RWPE1 (cell line): ENCODE data around the gene GALNT9.

Experiments used
- CTCF ChIA-PET: fragments of 350-600 bp; sonication (Branson Sonifier 250); formaldehyde crosslinking; extraction: SDS; loops from one replicate; lab custom pipeline; 2021; lab: Yijun Ruan, JAX
- POLR2A ChIA-PET: fragments of 400-600 bp; formaldehyde crosslinking; extraction: SDS; loops from one replicate; lab custom pipeline; 2020; ENCODE audit warnings: antibody characterized with exemption; ENCODE audit not compliant: low non-redundant PET; lab: Yijun Ruan, JAX
- DNase-seq: peaks from one replicate; pipeline ENCODE4 v3.0.0; 2012; ENCODE audit warnings: low spot score
- H3K27ac ChIP-seq: fragments of 450-650 bp; 2 replicates; pipeline ENCODE4 v1.5.1; 2017
- CTCF ChIP-seq: fragments of 450-650 bp; conservative IDR thresholded peaks from 2 replicates; pipeline ENCODE4 v1.5.1; 2017; ENCODE audit warnings: low read depth, mild to moderate bottlenecking

The GALNT9 gene

GRCh38 chr12:132239392-132239791, 90.0 kb downstream of the GALNT9 start:
- POLR2A ChIA-PET: no interaction called here
- H3K27ac ChIP-seq: no peak overlapping the region
- no peak for TF ChIP-seq CTCF
- CTCF ChIA-PET: no interaction called here
- DNase-seq: no peak

GRCh38 chr12:132238884-132239283, 90.5 kb downstream of the GALNT9 start:
- TF ChIP-seq CTCF: no peak
- CTCF ChIA-PET: no interaction called here
- POLR2A ChIA-PET: no interaction called here
- DNase-seq: no peak
- no peak overlapping the region for H3K27ac ChIP-seq

DNA sequence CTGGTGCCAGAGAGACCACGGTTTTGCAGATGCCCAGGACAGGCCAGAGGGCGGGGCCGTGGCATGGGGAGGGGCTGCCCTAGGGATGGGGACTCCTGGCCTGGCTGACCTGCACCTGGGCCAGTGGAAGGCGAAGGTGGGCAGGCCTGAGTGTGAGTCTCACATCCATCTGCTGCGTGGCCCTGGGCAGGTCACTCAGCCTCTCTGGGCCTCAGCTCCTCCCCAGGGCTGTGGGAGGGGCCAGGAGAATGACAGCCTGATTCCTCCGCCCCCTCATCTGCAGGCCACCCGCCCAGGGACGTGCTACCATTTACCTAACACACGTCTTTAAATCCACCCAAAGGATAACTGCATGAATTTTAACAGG, 90.9 kb downstream of the GALNT9 start:
- TF ChIP-seq CTCF: no peak
- POLR2A ChIA-PET: no interaction called here
- no peak overlapping the region for H3K27ac ChIP-seq
- CTCF ChIA-PET: no interaction called here
- no peak for DNase-seq

- DNase-seq: no peak
- CTCF ChIA-PET: no interaction called here
- POLR2A ChIA-PET: no interaction called here
- TF ChIP-seq CTCF: no peak
- no peak overlapping the region for H3K27ac ChIP-seq
These were observed 91.5 kb downstream of the GALNT9 start for GRCh38 chr12:132237772-132238487.

DNA sequence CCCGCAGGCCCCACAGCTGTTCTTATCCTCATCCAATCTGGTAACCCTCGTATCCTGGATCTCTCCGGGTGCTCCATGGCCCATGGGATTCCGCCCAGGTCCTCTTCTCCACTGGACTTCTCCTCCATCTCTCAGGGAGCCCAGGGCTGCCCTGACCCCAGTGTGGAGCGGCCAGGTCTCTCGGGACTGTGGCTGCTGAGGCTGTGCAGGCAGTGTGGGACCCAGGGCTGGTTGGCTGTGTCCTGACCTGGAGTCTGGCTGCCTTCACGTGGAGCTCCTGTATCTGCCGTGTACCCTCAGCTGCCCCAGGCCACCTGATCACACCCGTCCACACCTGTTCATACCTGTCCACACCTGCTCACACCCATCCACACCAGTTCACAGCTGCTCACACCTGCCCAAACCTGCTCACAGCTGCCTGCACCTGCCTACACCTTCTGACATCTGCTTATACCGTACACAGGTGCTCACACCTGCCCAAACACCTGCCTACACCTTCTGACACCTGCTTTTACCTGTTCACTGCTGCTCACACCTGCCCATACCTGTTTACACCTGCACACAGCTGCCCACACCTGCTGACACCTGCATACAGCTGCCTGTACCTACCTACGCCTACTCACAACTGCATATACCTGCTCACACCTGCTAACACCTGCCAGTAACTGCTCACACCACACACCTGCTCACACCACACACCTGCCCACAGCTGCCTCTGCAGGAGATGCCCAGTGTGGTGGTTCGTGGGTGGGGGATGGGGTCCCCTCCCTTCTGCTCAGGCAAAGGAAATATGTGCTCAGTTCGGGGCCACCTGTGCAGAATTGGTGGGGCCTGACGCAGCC, 92.2 kb downstream of the GALNT9 start:
- ChIA-PET CTCF (no interaction called here), POLR2A (no interaction called here)
- no peak overlapping the region for H3K27ac ChIP-seq
- DNase-seq: no peak
- TF ChIP-seq CTCF: no peak

DNA sequence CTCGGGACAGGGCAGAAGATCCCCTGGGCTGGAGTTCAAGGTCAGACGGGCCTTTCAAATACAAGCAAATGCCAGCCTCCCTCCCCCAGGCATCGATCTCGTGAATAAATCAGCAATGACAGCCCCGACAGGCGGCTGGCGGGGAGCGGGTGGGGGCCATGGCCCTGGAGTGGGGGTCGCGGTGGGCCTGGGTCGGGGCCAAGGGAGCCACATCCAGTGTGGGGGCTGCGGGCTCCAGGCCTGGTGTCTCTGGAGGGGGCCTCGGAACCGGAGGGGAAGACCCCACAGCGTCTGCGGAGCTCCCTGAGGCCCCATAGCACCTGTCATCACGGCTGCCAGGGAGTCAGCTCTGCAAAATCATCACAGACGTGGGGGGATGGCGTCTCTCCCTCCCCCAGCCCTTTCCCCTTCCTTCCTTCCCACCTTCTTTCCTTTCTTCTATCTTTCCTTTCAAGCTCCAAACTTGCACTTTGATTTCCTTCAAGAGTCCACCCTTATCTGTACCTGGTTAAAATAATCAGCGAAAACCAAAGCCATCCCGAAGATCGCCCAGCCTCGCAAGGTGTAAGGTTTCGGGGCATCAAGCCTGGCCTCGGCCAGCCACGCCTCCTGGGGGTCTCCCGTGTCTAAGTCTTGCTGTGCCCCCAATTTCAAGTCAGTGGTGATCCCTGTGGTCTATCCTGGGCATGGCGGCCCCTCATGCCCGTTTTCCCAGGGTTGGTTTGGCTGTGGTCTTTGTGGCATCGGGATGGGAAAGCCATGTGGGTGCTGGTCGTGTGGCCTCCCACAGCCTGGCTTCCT, 93.1 kb downstream of the GALNT9 start:
- no peak for TF ChIP-seq CTCF
- no peak overlapping the region for H3K27ac ChIP-seq
- no peak for DNase-seq
- ChIA-PET CTCF (no interaction called here), POLR2A (no interaction called here)
